GM19463 (cell line): Measurements from ENCODE around the gene ISG20L2.

ENCODE experiments used
- ATAC-seq: cut with Tn5 transposase; IDR thresholded peaks from one replicate; pipeline ENCODE4 v1.9.1; 2021; ENCODE audit warnings: mild to moderate bottlenecking, moderate library complexity; ENCODE audit not compliant: unreplicated experiment

The ISG20L2 gene

GRCh38 chr1:156741481-156741983 is 13.0 kb upstream of the ISG20L2 start:
- no peak for ATAC-seq

- ATAC-seq: peak; percentile 89
Measured at GRCh38 chr1:156740741-156741480, 12.3 kb upstream of the ISG20L2 start, which contains the start of gene MRPL24. MRPL24 (minus strand) TSS chr1:156741088; CDS start chr1:156738704, 2,384 bp downstream.

GRCh38 chr1:156740237-156740740 is 11.7 kb upstream of the ISG20L2 start:
- no peak for ATAC-seq

GRCh38 chr1:156738916-156739315 is 10.3 kb upstream of the ISG20L2 start:
- ATAC-seq: no peak

GRCh38 chr1:156738407-156738806 is 9.8 kb upstream of the ISG20L2 start:
- ATAC-seq: no peak

GRCh38 chr1:156733989-156734584 is 5.5 kb upstream of the ISG20L2 start:
- no peak for ATAC-seq

GRCh38 chr1:156727926-156728598 is 504 bp downstream of the ISG20L2 start, which contains the start of gene METTL25B:
METTL25B (plus strand) TSS chr1:156728469; CDS start chr1:156729105, 636 bp downstream.
- ATAC-seq: peak; percentile 60

- ATAC-seq: no peak
Measured at GRCh38 chr1:156727492-156727891, 1.1 kb downstream of the ISG20L2 start.

GRCh38 chr1:156726549-156727226 is 1.9 kb downstream of the ISG20L2 start:
- no peak for ATAC-seq

GRCh38 chr1:156725683-156726280 is 2.8 kb downstream of the ISG20L2 start:
- ATAC-seq: no peak

GRCh38 chr1:156721535-156721934 is 7.0 kb downstream of the ISG20L2 start:
- ATAC-seq: no peak

GRCh38 chr1:156721131-156721530 is 7.4 kb downstream of the ISG20L2 start:
- no peak for ATAC-seq

- no peak for ATAC-seq
Measured at GRCh38 chr1:156717351-156717750, 11.2 kb downstream of the ISG20L2 start.

GRCh38 chr1:156714830-156715229 is 13.7 kb downstream of the ISG20L2 start:
- ATAC-seq: no peak

- ATAC-seq: no peak
Measured at GRCh38 chr1:156712626-156713025, 15.9 kb downstream of the ISG20L2 start.

- ATAC-seq: no peak
Measured at GRCh38 chr1:156711011-156711817, 17.4 kb downstream of the ISG20L2 start.

GRCh38 chr1:156709757-156710489 is 18.6 kb downstream of the ISG20L2 start:
- no peak for ATAC-seq

GRCh38 chr1:156709031-156709430 is 19.5 kb downstream of the ISG20L2 start:
- no peak for ATAC-seq

- ATAC-seq: no peak
Measured at GRCh38 chr1:156708218-156708661, 20.3 kb downstream of the ISG20L2 start.
